ENCODE data around the gene MED29.

Gene MED29

GRCh38 chr19:39349326-39349725, 41.9 kb upstream of the MED29 start:
- FAIRE-seq, result no peak
- no peak for TF ChIP-seq CTCF (IDR thresholded peaks at IDR 0.05; ENCODE audit: insufficient read depth, missing control alignments)
- no peak for DNase-seq (ENCODE audit: insufficient read length, low spot score)

GRCh38 chr19:39350156-39350555, 41.0 kb upstream of the MED29 start:
- DNase-seq (ENCODE audit: insufficient read length, low spot score), result no peak
- TF ChIP-seq CTCF (IDR thresholded peaks at IDR 0.05; ENCODE audit: insufficient read depth, missing control alignments), result no peak
- no peak for FAIRE-seq

- FAIRE-seq, result no peak
- TF ChIP-seq CTCF (IDR thresholded peaks at IDR 0.05; ENCODE audit: insufficient read depth, missing control alignments), result no peak
- DNase-seq (ENCODE audit: insufficient read length, low spot score), result no peak
Measured at GRCh38 chr19:39351537-39352064, 39.6 kb upstream of the MED29 start.

GRCh38 chr19:39352381-39353255, 38.6 kb upstream of the MED29 start:
- DNase-seq (ENCODE audit: insufficient read length, low spot score) (no peak), FAIRE-seq (no peak)
- no peak for TF ChIP-seq CTCF (IDR thresholded peaks at IDR 0.05; ENCODE audit: insufficient read depth, missing control alignments)

GRCh38 chr19:39355253-39355652, 35.9 kb upstream of the MED29 start:
- DNase-seq (ENCODE audit: insufficient read length, low spot score) (no peak), FAIRE-seq (no peak)
- TF ChIP-seq CTCF (IDR thresholded peaks at IDR 0.05; ENCODE audit: insufficient read depth, missing control alignments), result no peak

GRCh38 chr19:39356073-39356472, 35.1 kb upstream of the MED29 start:
- FAIRE-seq (no peak), DNase-seq (ENCODE audit: insufficient read length, low spot score) (no peak)
- TF ChIP-seq CTCF (IDR thresholded peaks at IDR 0.05; ENCODE audit: insufficient read depth, missing control alignments), result no peak

GRCh38 chr19:39356647-39357046, 34.5 kb upstream of the MED29 start:
- DNase-seq (ENCODE audit: insufficient read length, low spot score) (no peak), FAIRE-seq (no peak)

More at GRCh38 chr19:39356647-39357046, 34.5 kb upstream of the MED29 start:
- no peak for TF ChIP-seq CTCF (IDR thresholded peaks at IDR 0.05; ENCODE audit: insufficient read depth, missing control alignments)
